MM.1S (cell line): ENCODE results near the gene PTPRB.

ENCODE experiments used
- DNase-seq: peaks from one replicate; pipeline ENCODE4 v3.0.0-alpha.2; 2015
- H2AFZ ChIP-seq: fragments of 300-600 bp; sonication (generic); 2 replicates; pipeline ENCODE4 v1.6.0; 2016; ENCODE audit warnings: antibody characterized with exemption, low read length
- H3F3A ChIP-seq: fragments of 300-600 bp; sonication (generic); 2 replicates; pipeline ENCODE4 v1.6.1; 2016; ENCODE audit warnings: mild to moderate bottlenecking, antibody characterized with exemption, low read length, moderate library complexity, mixed read lengths; ENCODE audit not compliant: insufficient read depth
- H3K27ac ChIP-seq: fragments of 300-600 bp; sonication (generic); 2 replicates; pipeline ENCODE4 v1.5.1; 2016; ENCODE audit warnings: mild to moderate bottlenecking, low read length
- H3K27me3 ChIP-seq: fragments of 300-600 bp; sonication (generic); replicated peaks from 2 replicates; pipeline ENCODE4 v1.6.0; 2016; ENCODE audit warnings: low read length; ENCODE audit not compliant: insufficient read depth
- H3K36me3 ChIP-seq: fragments of 300-600 bp; sonication (generic); replicated peaks from 2 replicates; pipeline ENCODE4 v1.6.1; 2016; ENCODE audit warnings: mild to moderate bottlenecking, low read length, mixed read lengths; ENCODE audit not compliant: insufficient read depth
- H3K4me1 ChIP-seq: fragments of 300-600 bp; sonication (generic); 2 replicates; pipeline ENCODE4 v1.6.1; 2016; ENCODE audit warnings: low read length, mixed read lengths
- H3K4me2 ChIP-seq: fragments of 300-600 bp; sonication (generic); 2 replicates; pipeline ENCODE4 v1.6.0; 2016; ENCODE audit warnings: low read depth, low read length
- H3K4me3 ChIP-seq: fragments of 300-600 bp; sonication (generic); 2 replicates; pipeline ENCODE4 v1.5.1; 2016; ENCODE audit warnings: low read length, mixed read lengths
- H3K79me2 ChIP-seq: fragments of 300-600 bp; sonication (generic); 2 replicates; pipeline ENCODE4 v1.6.1; 2016; ENCODE audit warnings: mixed run types, low read length, mixed read lengths
- H3K9ac ChIP-seq: fragments of 300-600 bp; sonication (generic); 2 replicates; pipeline ENCODE4 v1.6.1; 2016; ENCODE audit warnings: low read length, mixed read lengths
- H3K9me2 ChIP-seq: fragments of 300-600 bp; sonication (generic); replicated peaks from 2 replicates; pipeline ENCODE4 v1.6.1; 2016; ENCODE audit warnings: mild to moderate bottlenecking, low read length, mixed read lengths; ENCODE audit not compliant: insufficient read depth
- H3K9me3 ChIP-seq: fragments of 300-600 bp; sonication (generic); replicated peaks from 2 replicates; pipeline ENCODE4 v1.6.1; 2016; ENCODE audit warnings: mild to moderate bottlenecking, low read length, mixed read lengths; ENCODE audit not compliant: insufficient read depth
- H4K20me1 ChIP-seq: fragments of 300-600 bp; sonication (generic); 2 replicates; pipeline ENCODE4 v1.6.1; 2016; ENCODE audit warnings: mild to moderate bottlenecking, low read length, moderate library complexity, mixed read lengths; ENCODE audit not compliant: insufficient read depth
- CTCF ChIP-seq: fragments of 300-600 bp; sonication (generic); IDR thresholded peaks from 2 replicates; pipeline ENCODE4 v1.5.1; 2016; ENCODE audit warnings: antibody characterized with exemption, low read length, mixed read lengths
- EZH2 ChIP-seq: fragments of 300-600 bp; sonication (generic); optimal IDR thresholded peaks from 2 replicates; pipeline ENCODE3; 2017; ENCODE audit warnings: low read depth, mild to moderate bottlenecking, antibody characterized with exemption, low read length, mixed read lengths
- EZH2phosphoT487 ChIP-seq: fragments of 300-600 bp; sonication (generic); IDR thresholded peaks from 2 replicates; pipeline ENCODE4 v1.6.1; 2018; ENCODE audit warnings: antibody characterized with exemption, low read length

The PTPRB gene

GRCh38 chr12:70617450-70617849 is 19.8 kb downstream of the PTPRB start:
- TF ChIP-seq EZH2 (no peak), EZH2phosphoT487 (no peak), CTCF (no peak)
- Histone ChIP-seq H3K4me3 (no peak overlapping the region), H3K9ac (no peak overlapping the region), H3K27me3 (no peaks in the 10 kb centered on the region), H3K9me3 (no peaks in the 10 kb centered on the region), H3K9me2 (no peaks in the 10 kb centered on the region), H3K79me2 (no peaks in the 10 kb centered on the region), H3K27ac (no peak overlapping the region), H2AFZ (no peak overlapping the region), H4K20me1 (no peaks in the 10 kb centered on the region), H3F3A (no peaks in the 10 kb centered on the region), H3K4me1 (no peaks in the 10 kb centered on the region), H3K4me2 (no peak overlapping the region), H3K36me3 (no peaks in the 10 kb centered on the region)
- no peak for DNase-seq

- no peak for DNase-seq
- no peaks in the 10 kb centered on the region for H3K79me2 ChIP-seq
- H3K4me1 ChIP-seq, result no peaks in the 10 kb centered on the region
- H2AFZ ChIP-seq, result no peak overlapping the region
- no peaks in the 10 kb centered on the region for H3K9me3 ChIP-seq
- H3K9ac ChIP-seq, result no peak overlapping the region
- H3K27me3 ChIP-seq, result no peaks in the 10 kb centered on the region
- no peaks in the 10 kb centered on the region for H3K36me3 ChIP-seq
- no peak overlapping the region for H3K27ac ChIP-seq
- H3F3A ChIP-seq, result no peaks in the 10 kb centered on the region
- no peaks in the 10 kb centered on the region for H3K9me2 ChIP-seq
- no peak overlapping the region for H3K4me2 ChIP-seq
- TF ChIP-seq EZH2 (no peak), EZH2phosphoT487 (no peak), CTCF (no peak)
- no peaks in the 10 kb centered on the region for H4K20me1 ChIP-seq
- H3K4me3 ChIP-seq, result no peak overlapping the region
Measured at GRCh38 chr12:70615174-70615866, 21.9 kb downstream of the PTPRB start.

- Histone ChIP-seq H3F3A (no peaks in the 10 kb centered on the region), H3K4me2 (no peak overlapping the region), H3K79me2 (no peaks in the 10 kb centered on the region), H3K4me1 (no peaks in the 10 kb centered on the region), H3K36me3 (no peaks in the 10 kb centered on the region), H4K20me1 (no peaks in the 10 kb centered on the region), H3K9me3 (no peaks in the 10 kb centered on the region), H3K9me2 (no peaks in the 10 kb centered on the region), H3K27me3 (no peaks in the 10 kb centered on the region), H3K9ac (no peak overlapping the region), H3K4me3 (no peak overlapping the region), H3K27ac (no peak overlapping the region), H2AFZ (no peak overlapping the region)
- no peak for DNase-seq
- TF ChIP-seq EZH2 (no peak), EZH2phosphoT487 (no peak), CTCF (no peak)
Measured at GRCh38 chr12:70609739-70610491, 27.3 kb downstream of the PTPRB start.
